Retinal pigment epithelial cell (primary cell): Measurements from ENCODE around the gene ADAMTS2.

ENCODE experiments used
- DNase-seq: peaks from one replicate; pipeline ENCODE4 v3.0.0-alpha.2; 2010; ENCODE audit warnings: low read depth
- H3K4me3 ChIP-seq: 2 replicates; pipeline ENCODE4 v1.5.1; 2011; ENCODE audit warnings: mild to moderate bottlenecking, low read length, control low read depth, moderate library complexity
- TF ChIP-seq, protein P1 (sequence below): conservative IDR thresholded peaks from 2 replicates; pipeline ENCODE4 v1.5.1; 2011; ENCODE audit warnings: low read depth, low read length, control low read depth, inconsistent platforms

ADAMTS2 gene

GRCh38 chr5:179361037-179361603, 15.9 kb upstream of the ADAMTS2 start:
- no peak for DNase-seq
- TF ChIP-seq, protein P1, sequence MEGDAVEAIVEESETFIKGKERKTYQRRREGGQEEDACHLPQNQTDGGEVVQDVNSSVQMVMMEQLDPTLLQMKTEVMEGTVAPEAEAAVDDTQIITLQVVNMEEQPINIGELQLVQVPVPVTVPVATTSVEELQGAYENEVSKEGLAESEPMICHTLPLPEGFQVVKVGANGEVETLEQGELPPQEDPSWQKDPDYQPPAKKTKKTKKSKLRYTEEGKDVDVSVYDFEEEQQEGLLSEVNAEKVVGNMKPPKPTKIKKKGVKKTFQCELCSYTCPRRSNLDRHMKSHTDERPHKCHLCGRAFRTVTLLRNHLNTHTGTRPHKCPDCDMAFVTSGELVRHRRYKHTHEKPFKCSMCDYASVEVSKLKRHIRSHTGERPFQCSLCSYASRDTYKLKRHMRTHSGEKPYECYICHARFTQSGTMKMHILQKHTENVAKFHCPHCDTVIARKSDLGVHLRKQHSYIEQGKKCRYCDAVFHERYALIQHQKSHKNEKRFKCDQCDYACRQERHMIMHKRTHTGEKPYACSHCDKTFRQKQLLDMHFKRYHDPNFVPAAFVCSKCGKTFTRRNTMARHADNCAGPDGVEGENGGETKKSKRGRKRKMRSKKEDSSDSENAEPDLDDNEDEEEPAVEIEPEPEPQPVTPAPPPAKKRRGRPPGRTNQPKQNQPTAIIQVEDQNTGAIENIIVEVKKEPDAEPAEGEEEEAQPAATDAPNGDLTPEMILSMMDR: no peak
- H3K4me3 ChIP-seq: no peak overlapping the region

DNA sequence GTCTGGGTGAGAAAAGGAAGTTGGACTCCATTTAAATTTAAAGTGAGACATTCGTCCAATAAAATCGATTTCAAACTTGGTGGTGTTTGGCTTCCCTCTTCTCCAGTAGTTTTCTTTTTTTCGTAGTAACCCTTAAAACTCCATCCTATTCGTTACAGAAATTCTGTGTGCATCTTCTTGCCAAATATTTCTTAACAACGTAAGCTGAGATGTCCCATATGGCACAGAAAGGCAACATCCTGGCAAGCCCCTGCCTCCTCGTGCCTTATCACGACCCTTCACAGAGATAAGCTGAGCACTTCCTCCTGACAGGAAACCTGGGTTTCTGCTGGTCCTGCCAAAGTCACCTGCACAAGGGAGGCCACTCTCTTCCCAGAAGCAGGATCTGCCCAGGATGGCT, 11.8 kb upstream of the ADAMTS2 start:
- H3K4me3 ChIP-seq: no peak overlapping the region
- TF ChIP-seq, protein P1: no peak
- no peak for DNase-seq

DNA sequence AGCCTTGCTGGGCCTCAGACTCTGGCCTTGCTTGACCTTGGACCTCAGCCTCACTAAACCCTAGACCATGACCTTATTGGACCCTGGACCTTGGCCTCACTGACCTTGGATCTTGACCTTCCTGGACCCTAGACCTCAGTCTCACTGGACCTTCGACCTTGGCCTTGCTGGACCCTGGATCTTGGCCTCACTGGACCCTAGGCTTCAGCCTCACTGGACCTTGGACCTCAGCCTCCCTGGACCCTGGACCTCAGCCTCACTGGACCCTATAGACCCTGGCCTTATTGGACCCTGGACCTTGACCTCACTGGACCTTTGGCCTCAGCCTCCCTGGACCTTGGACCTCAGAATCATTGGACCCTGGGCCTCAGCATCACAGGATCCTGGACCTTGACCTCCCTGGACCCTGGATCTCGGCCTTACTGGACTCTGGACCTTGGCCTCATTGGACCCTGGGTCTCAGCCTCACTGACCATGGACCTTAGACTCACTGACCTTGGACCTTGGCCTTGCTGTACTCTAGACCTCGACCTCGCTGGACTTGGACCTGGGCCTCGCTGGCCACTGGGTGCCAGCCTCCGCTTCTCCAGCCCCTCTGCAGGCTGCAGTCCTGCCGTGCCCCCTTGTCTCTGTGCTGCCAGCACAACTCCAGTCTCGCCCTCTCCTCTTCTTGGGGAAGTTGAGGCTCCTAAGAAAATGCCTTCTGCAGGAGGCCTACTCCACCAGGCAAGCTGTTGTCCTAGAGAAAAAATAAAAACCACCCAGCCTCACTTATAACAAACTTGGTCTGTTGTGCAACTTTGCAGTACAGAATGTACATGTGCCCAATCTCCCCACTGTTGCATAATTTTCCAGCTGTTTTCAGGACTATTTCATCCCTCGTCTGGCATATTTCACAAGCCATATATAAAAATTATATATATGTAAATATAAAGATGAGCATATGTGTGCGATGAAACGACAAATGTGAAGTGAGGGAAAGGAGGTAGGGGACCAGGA, 11.0 kb upstream of the ADAMTS2 start:
- TF ChIP-seq, protein P1: no peak
- no peak for DNase-seq
- H3K4me3 ChIP-seq: no peak overlapping the region

GRCh38 chr5:179354305-179354882, 9.1 kb upstream of the ADAMTS2 start:
- H3K4me3 ChIP-seq: no peak overlapping the region
- TF ChIP-seq, protein P1: no peak
- DNase-seq: no peak

DNA sequence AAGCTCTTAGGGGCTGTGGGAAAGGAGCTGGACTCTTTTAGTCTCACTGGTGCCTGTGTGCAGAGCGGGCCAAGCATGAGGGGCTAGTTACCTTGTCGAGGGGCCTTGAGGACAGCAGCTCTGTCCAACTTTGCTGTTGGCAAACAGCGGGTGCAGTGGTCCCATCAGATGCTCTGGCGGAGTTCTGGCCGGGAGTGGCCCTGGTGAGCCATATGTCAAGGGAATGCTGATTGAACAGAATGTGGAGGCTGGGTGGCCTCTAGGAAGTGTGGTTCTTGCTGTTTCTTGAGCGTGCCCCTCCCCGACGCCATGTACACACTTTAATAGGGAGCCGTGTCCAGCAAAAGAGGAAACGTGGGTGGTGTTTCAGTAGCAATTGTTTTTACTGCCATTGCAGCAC, 3.6 kb upstream of the ADAMTS2 start:
- TF ChIP-seq, protein P1: no peak
- DNase-seq: no peak
- H3K4me3 ChIP-seq: no peak overlapping the region

- no peak overlapping the region for H3K4me3 ChIP-seq
- TF ChIP-seq, protein P1: no peak
- no peak for DNase-seq
Measured at GRCh38 chr5:179348011-179348530, 2.8 kb upstream of the ADAMTS2 start.
